ENCODE measurements around the gene PPM1H.

Gene PPM1H

DNA sequence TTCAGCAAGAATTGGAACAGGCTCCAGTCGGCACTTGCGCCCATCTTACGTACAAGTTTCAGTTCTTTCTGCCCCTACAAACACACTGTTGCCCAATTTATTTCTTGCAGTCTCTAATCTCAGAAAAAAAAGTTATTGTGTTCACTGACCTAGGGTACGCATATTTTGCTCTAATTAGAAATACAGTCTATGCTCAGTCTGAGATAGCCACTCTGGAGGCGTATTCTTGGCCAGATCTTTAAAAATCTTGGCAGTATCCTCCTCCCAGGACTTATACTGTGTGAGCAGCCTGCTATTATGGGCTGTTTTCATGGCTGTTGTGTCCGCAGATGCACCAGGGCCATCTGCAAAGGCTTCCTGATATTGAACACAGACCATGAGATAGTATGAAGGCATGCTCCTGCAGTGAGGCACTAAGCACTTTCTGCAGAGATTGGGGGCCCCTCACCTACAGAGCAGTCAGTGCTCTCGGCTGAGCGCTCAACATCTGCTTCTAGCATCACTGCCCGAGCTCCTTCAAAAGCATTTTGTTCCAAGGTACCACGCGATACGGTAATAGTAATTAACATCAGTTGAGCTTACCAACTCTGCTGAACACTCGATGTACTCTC lies 57.9 kb downstream of the PPM1H start:
- Histone ChIP-seq H2AFZ (ENCODE audit: low read length) (no peak overlapping the region), H3K4me2 (ENCODE audit: low read depth, low read length, poor library complexity, severe bottlenecking) (no peak overlapping the region), H3K27me3 (ENCODE audit: insufficient read depth, low read length, poor library complexity, severe bottlenecking) (no peaks in the 10 kb centered on the region), H3F3A (ENCODE audit: low read depth) (no peaks in the 10 kb centered on the region), H3K4me3 (ENCODE audit: low read length, poor library complexity, severe bottlenecking) (no peak overlapping the region), H3K4me1 (ENCODE audit: insufficient read depth, low read length, poor library complexity, severe bottlenecking) (no peaks in the 10 kb centered on the region), H3K9ac (ENCODE audit: low read depth, low read length, poor library complexity, severe bottlenecking) (no peak overlapping the region), H3K79me2 (ENCODE audit: insufficient read depth, low read length) (peaks cover 27% of the 10 kb centered on the region), H3K36me3 (ENCODE audit: insufficient read depth, low read length) (no peaks in the 10 kb centered on the region), H3K9me2 (replicated peaks; ENCODE audit: low read depth, low read length) (no peaks in the 10 kb centered on the region), H4K20me1 (ENCODE audit: insufficient read depth, low read length, poor library complexity, severe bottlenecking) (no peaks in the 10 kb centered on the region), H3K9me3 (ENCODE audit: insufficient read depth, low read depth, low read length) (no peaks in the 10 kb centered on the region)
- no peak for TF ChIP-seq EZH2phosphoT487 (IDR thresholded peaks at IDR 0.05; ENCODE audit: borderline replicate concordance)
- TF ChIP-seq, protein P1, sequence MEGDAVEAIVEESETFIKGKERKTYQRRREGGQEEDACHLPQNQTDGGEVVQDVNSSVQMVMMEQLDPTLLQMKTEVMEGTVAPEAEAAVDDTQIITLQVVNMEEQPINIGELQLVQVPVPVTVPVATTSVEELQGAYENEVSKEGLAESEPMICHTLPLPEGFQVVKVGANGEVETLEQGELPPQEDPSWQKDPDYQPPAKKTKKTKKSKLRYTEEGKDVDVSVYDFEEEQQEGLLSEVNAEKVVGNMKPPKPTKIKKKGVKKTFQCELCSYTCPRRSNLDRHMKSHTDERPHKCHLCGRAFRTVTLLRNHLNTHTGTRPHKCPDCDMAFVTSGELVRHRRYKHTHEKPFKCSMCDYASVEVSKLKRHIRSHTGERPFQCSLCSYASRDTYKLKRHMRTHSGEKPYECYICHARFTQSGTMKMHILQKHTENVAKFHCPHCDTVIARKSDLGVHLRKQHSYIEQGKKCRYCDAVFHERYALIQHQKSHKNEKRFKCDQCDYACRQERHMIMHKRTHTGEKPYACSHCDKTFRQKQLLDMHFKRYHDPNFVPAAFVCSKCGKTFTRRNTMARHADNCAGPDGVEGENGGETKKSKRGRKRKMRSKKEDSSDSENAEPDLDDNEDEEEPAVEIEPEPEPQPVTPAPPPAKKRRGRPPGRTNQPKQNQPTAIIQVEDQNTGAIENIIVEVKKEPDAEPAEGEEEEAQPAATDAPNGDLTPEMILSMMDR (conservative IDR thresholded peaks at IDR 0.05; ENCODE audit: low read length): no peak

DNA sequence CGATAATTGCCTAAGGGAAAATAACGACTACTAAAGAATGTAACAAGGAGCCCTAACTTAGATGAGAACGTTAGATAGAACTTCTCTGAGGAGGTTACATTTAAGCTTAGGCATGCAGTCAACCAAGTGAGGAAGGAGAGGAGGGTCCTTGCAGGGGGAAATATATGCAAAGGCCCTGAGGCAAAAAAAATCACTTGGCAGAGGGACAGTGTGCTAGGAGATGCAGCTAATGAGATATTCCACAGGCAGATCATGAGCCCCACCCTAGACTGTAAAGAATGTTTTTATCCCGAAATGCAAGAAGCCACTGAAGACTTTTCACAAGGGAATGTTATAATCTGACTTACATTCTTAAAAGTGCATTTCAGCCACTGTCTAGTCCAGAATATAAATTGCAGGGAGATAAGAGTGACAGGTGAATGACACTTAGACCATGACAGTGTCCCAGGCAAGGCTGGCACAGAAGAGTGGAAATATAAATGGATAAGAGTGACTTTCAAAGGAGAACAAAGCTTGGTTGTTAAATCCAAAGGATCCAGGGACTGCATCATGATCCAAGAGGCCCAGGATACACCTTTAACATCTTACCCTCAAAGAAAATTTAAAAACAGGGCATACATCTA lies 61.0 kb downstream of the PPM1H start:
- Histone ChIP-seq H3F3A (ENCODE audit: low read depth) (no peaks in the 10 kb centered on the region), H3K9me3 (ENCODE audit: insufficient read depth, low read depth, low read length) (no peaks in the 10 kb centered on the region), H3K79me2 (ENCODE audit: insufficient read depth, low read length) (peaks cover 31% of the 10 kb centered on the region), H3K36me3 (ENCODE audit: insufficient read depth, low read length) (no peaks in the 10 kb centered on the region), H3K4me3 (ENCODE audit: low read length, poor library complexity, severe bottlenecking) (no peak overlapping the region), H3K27me3 (ENCODE audit: insufficient read depth, low read length, poor library complexity, severe bottlenecking) (no peaks in the 10 kb centered on the region), H2AFZ (ENCODE audit: low read length) (no peak overlapping the region), H3K9ac (ENCODE audit: low read depth, low read length, poor library complexity, severe bottlenecking) (no peak overlapping the region), H3K4me2 (ENCODE audit: low read depth, low read length, poor library complexity, severe bottlenecking) (no peak overlapping the region), H4K20me1 (ENCODE audit: insufficient read depth, low read length, poor library complexity, severe bottlenecking) (no peaks in the 10 kb centered on the region), H3K4me1 (ENCODE audit: insufficient read depth, low read length, poor library complexity, severe bottlenecking) (no peaks in the 10 kb centered on the region), H3K9me2 (replicated peaks; ENCODE audit: low read depth, low read length) (no peaks in the 10 kb centered on the region)
- no peak for TF ChIP-seq EZH2phosphoT487 (IDR thresholded peaks at IDR 0.05; ENCODE audit: borderline replicate concordance)
- TF ChIP-seq, protein P1 (conservative IDR thresholded peaks at IDR 0.05; ENCODE audit: low read length): no peak

DNA sequence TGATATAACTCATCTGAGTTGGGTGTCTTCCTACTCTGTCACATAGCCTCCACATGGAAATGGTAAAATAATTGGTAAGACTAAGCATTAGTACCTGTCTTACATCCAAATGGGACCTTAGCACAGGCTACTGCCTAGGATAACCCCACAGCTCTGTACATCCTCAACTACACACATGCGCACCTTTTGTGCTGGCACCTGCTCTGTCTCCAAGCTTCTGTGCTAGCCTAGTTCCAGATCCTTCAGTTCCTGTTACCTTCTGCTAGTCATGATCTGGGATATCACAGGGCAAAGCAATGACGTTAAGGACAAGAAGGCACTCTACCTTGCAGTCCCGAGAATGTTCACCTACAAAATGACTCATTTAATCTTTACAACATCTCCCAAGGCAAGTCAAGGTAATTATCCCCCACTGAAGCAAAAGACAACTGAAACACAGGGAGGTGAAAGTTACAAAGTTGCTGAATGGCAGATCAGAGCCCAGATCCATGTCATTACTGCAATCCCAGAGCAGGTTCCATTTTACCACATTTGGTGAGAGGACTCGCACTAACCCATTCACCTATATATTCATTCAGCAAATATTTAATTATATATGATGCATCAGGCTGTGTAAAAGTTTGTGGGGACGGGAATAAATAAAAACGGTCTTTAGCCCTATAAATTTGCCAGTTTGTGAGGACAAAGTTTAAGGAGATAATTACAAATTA lies 61.7 kb downstream of the PPM1H start:
- Histone ChIP-seq H3K36me3 (ENCODE audit: insufficient read depth, low read length) (no peaks in the 10 kb centered on the region), H3K9me2 (replicated peaks; ENCODE audit: low read depth, low read length) (no peaks in the 10 kb centered on the region), H2AFZ (ENCODE audit: low read length) (no peak overlapping the region), H3K4me2 (ENCODE audit: low read depth, low read length, poor library complexity, severe bottlenecking) (no peak overlapping the region), H3K4me1 (ENCODE audit: insufficient read depth, low read length, poor library complexity, severe bottlenecking) (peaks cover 1% of the 10 kb centered on the region), H3F3A (ENCODE audit: low read depth) (no peaks in the 10 kb centered on the region), H3K79me2 (ENCODE audit: insufficient read depth, low read length) (peaks cover 35% of the 10 kb centered on the region), H3K9me3 (ENCODE audit: insufficient read depth, low read depth, low read length) (no peaks in the 10 kb centered on the region), H3K27me3 (ENCODE audit: insufficient read depth, low read length, poor library complexity, severe bottlenecking) (no peaks in the 10 kb centered on the region), H3K4me3 (ENCODE audit: low read length, poor library complexity, severe bottlenecking) (no peak overlapping the region), H3K9ac (ENCODE audit: low read depth, low read length, poor library complexity, severe bottlenecking) (no peak overlapping the region), H4K20me1 (ENCODE audit: insufficient read depth, low read length, poor library complexity, severe bottlenecking) (no peaks in the 10 kb centered on the region)
- TF ChIP-seq, protein P1 (conservative IDR thresholded peaks at IDR 0.05; ENCODE audit: low read length): no peak
- TF ChIP-seq EZH2phosphoT487 (IDR thresholded peaks at IDR 0.05; ENCODE audit: borderline replicate concordance): no peak

All from Loucy (cell line).